Memory B cell (primary cell): Measurements from ENCODE around the gene KRT82.

Experiments used
- ATAC-seq: fragments of 150-1000 bp; cut with Tn5 transposase; 2 replicates; pipeline ENCODE4 v1.10.0; 2021; ENCODE audit warnings: low read depth, mild to moderate bottlenecking, moderate library complexity
- DNase-seq, 2 donors: peaks; one replicate each; pipeline ENCODE4 v3.0.0; 2022; ENCODE audit warnings: low spot score in 2 of 2
- H3K27ac Mint-ChIP-seq: one replicate; pipeline ENCODE4 v1.8.0; 2022; ENCODE audit warnings: mild to moderate bottlenecking, moderate library complexity, mixed read lengths
- H3K27me3 Mint-ChIP-seq: one replicate; pipeline ENCODE4 v1.8.0; 2022; ENCODE audit warnings: mixed read lengths
- H3K36me3 Mint-ChIP-seq: one replicate; pipeline ENCODE4 v1.8.0; 2022; ENCODE audit warnings: mild to moderate bottlenecking, mixed read lengths
- H3K4me1 Mint-ChIP-seq: one replicate; pipeline ENCODE4 v1.8.0; 2022; ENCODE audit warnings: mixed read lengths
- H3K4me3 Mint-ChIP-seq: one replicate; pipeline ENCODE4 v1.8.0; 2022; ENCODE audit warnings: mild to moderate bottlenecking, moderate library complexity, mixed read lengths
- H3K9me3 Mint-ChIP-seq: one replicate; pipeline ENCODE4 v1.8.0; 2022; ENCODE audit warnings: mixed read lengths

Gene KRT82

DNA sequence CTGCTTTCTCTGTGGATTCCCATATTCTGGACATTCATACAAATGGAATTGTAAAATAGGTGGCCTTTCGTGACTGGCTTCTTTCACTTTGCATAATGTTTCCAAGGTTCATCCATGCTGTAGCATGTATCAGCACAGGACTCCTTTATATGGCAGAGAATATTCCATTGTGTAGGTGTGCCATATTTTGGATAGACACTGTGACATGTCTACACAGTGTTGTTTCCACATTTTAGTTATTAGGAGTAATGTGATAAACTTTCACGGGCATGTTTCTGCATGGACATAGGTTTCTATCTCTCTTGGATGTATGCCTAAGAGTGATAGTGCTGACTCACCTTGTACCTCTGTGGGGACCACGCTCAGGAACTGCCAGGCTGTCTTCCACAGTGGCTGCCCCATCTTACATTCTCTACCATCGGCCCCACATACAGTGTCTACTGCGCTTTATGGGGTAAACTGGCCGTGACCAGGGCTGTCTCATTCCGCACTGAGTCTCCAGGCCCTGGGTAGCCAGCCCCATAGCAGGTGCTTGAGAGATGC lies 13.6 kb downstream of the KRT82 start:
- DNase-seq = no peak
- no peaks in the 10 kb centered on the region for H3K36me3 Mint-ChIP-seq
- peaks cover 18% of the 10 kb centered on the region for H3K27me3 Mint-ChIP-seq
- no peaks in the 10 kb centered on the region for H3K9me3 Mint-ChIP-seq
- no peak for ATAC-seq
- H3K4me1 Mint-ChIP-seq = no peaks in the 10 kb centered on the region
- H3K27ac Mint-ChIP-seq = no peak overlapping the region
- no peak overlapping the region for H3K4me3 Mint-ChIP-seq

- H3K4me3 Mint-ChIP-seq = no peak overlapping the region
- no peaks in the 10 kb centered on the region for H3K4me1 Mint-ChIP-seq
- peaks cover 18% of the 10 kb centered on the region for H3K27me3 Mint-ChIP-seq
- H3K27ac Mint-ChIP-seq = no peak overlapping the region
- no peak for ATAC-seq
- no peak for DNase-seq
- no peaks in the 10 kb centered on the region for H3K36me3 Mint-ChIP-seq
- no peaks in the 10 kb centered on the region for H3K9me3 Mint-ChIP-seq
Observed at GRCh38 chr12:52391618-52392002, 14.5 kb downstream of the KRT82 start.

GRCh38 chr12:52390739-52391617 lies 15.2 kb downstream of the KRT82 start:
- no peak for DNase-seq
- ATAC-seq = no peak
- no peak overlapping the region for H3K4me3 Mint-ChIP-seq

DNA sequence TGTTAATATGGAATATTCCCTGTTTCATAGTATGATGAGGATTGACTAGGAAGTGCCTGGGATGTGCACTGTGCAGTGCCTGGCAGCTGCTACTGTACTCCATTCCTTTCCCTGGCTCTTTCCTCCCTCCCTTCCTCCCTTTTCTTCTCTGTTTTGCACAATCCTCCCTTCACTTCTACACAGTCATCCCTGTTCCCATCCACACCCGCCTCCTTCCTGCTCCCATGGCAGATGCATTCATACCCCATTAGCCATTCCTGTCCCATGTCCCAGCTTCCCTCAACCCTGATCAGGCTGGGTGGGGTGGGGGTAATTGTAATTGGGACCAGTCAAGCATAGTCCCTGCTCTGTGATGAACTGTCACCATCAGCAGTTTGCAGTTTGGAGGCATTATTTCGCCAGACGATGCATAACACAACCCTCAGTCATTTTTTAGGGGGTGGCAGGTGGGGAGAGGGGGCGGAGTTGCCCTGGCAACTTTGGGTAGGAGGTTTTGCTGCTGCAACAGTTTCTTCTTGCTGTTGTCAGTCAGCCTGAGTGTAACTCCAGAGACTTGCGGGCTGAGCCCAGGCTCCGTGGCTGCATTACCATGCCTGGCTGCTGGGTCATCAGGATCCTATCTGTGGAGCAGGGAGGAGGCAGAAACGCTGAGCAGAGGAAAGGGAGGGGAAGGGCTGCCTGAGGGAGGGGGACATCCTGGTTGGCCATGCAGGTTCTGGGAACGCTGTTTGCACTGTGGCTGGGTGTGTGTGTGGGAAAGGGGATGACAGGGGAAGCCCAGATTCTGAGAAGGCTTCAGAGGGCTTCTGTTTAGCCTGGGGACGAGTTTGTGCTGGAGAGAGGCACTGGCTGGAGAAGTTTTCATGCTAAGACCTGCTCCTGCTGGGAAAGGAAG lies 16.6 kb downstream of the KRT82 start:
- no peak for DNase-seq
- Mint-ChIP-seq H3K4me1 (no peaks in the 10 kb centered on the region), H3K36me3 (no peaks in the 10 kb centered on the region), H3K27ac (no peak overlapping the region), H3K9me3 (no peaks in the 10 kb centered on the region), H3K27me3 (peaks cover 15% of the 10 kb centered on the region), H3K4me3 (no peak overlapping the region)
- no peak for ATAC-seq

More at GRCh38 chr12:52390739-52391617, 15.2 kb downstream of the KRT82 start:
- Mint-ChIP-seq H3K9me3 (no peaks in the 10 kb centered on the region), H3K4me1 (no peaks in the 10 kb centered on the region), H3K27ac (no peak overlapping the region), H3K27me3 (peaks cover 18% of the 10 kb centered on the region), H3K36me3 (no peaks in the 10 kb centered on the region)

- no peak overlapping the region for H3K4me3 Mint-ChIP-seq
- no peak for DNase-seq
- no peak for ATAC-seq
- peaks cover 3% of the 10 kb centered on the region for H3K4me1 Mint-ChIP-seq
- H3K9me3 Mint-ChIP-seq = no peaks in the 10 kb centered on the region
- no peaks in the 10 kb centered on the region for H3K36me3 Mint-ChIP-seq
- H3K27me3 Mint-ChIP-seq = peaks cover 13% of the 10 kb centered on the region
- no peak overlapping the region for H3K27ac Mint-ChIP-seq
Observed at GRCh38 chr12:52387859-52388258, 18.3 kb downstream of the KRT82 start.

DNA sequence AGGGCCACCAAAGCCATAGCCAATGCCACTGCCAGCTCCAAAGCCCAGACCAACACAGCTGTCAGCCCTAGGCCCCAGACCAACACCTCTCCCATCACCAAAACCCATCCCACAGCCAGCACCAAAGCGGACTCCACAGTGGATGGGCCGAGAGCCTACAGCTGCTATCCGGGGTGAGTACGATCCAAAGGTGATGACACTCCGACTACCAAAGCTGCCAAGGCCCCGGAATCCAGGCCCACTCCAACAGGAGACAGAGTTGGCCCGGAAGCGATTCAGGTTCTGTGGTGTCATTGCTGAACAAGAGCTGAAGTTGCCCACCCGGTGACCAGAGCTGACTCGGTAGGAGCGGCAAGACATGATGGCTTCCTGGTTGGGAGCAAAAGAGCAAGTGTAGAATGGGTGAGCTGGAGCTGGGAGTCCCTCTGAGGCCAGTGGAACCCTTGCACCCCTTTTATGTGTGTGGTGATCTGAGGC lies 20.9 kb downstream of the KRT82 start, which contains the start of gene KRT84:
Gene KRT84 (minus strand): TSS at position 427 of the 477 bp plus-strand sequence. CDS start 67 bp downstream, at position 360.
- H3K27me3 Mint-ChIP-seq = peaks cover 12% of the 10 kb centered on the region
- DNase-seq (no peak), ATAC-seq (no peak)
- H3K9me3 Mint-ChIP-seq = no peaks in the 10 kb centered on the region
- H3K36me3 Mint-ChIP-seq = no peaks in the 10 kb centered on the region
- H3K27ac Mint-ChIP-seq = no peak within 1 kb of the TSS
- no peak within 1 kb of the TSS for H3K4me3 Mint-ChIP-seq
- peaks cover 6% of the 10 kb centered on the region for H3K4me1 Mint-ChIP-seq

- DNase-seq (no peak), ATAC-seq (no peak)
- peaks cover 12% of the 10 kb centered on the region for H3K27me3 Mint-ChIP-seq
- no peaks in the 10 kb centered on the region for H3K36me3 Mint-ChIP-seq
- H3K27ac Mint-ChIP-seq = no peak overlapping the region
- no peak overlapping the region for H3K4me3 Mint-ChIP-seq
- H3K4me1 Mint-ChIP-seq = peaks cover 6% of the 10 kb centered on the region
- H3K9me3 Mint-ChIP-seq = no peaks in the 10 kb centered on the region
Observed at GRCh38 chr12:52383331-52383730, 22.8 kb downstream of the KRT82 start.

- Mint-ChIP-seq H3K9me3 (no peaks in the 10 kb centered on the region), H3K27me3 (peaks cover 12% of the 10 kb centered on the region), H3K36me3 (no peaks in the 10 kb centered on the region), H3K4me1 (peaks cover 6% of the 10 kb centered on the region), H3K27ac (no peak overlapping the region), H3K4me3 (no peak overlapping the region)
- DNase-seq = no peak
- peak; percentile 56 for ATAC-seq
Observed at GRCh38 chr12:52382854-52383253, 23.3 kb downstream of the KRT82 start.

- no peak overlapping the region for H3K4me3 Mint-ChIP-seq
- H3K36me3 Mint-ChIP-seq = no peaks in the 10 kb centered on the region
- H3K4me1 Mint-ChIP-seq = peaks cover 6% of the 10 kb centered on the region
- DNase-seq = no peak
- no peaks in the 10 kb centered on the region for H3K9me3 Mint-ChIP-seq
- peaks cover 17% of the 10 kb centered on the region for H3K27me3 Mint-ChIP-seq
- no peak for ATAC-seq
- H3K27ac Mint-ChIP-seq = no peak overlapping the region
Observed at GRCh38 chr12:52381206-52381605, 24.9 kb downstream of the KRT82 start.

- ATAC-seq (no peak), DNase-seq (no peak)
- Mint-ChIP-seq H3K4me3 (no peak overlapping the region), H3K36me3 (no peaks in the 10 kb centered on the region), H3K9me3 (no peaks in the 10 kb centered on the region), H3K4me1 (peaks cover 6% of the 10 kb centered on the region), H3K27ac (no peak overlapping the region), H3K27me3 (peaks cover 15% of the 10 kb centered on the region)
Observed at GRCh38 chr12:52380271-52380694, 25.9 kb downstream of the KRT82 start.

DNA sequence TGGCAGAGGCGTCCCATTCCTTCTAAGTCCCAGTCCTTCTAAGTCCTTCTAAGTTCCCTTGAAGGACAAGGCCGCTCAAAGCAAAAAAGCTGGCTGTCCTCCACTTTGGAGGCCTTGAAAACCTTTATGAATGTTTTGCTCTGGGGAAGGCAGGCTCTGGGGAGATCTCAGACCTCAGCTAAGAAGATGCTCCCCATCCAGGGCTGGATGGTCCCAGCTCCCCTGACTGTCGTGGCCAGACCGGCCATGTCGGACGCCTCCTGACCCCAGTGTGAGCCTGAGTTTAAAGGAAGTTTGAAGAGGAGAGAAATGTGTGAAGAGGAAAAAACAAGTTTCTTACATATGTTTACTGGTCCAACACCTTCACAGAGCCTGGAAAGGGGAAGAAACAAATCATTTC lies 26.6 kb downstream of the KRT82 start:
- Mint-ChIP-seq H3K4me1 (peaks cover 6% of the 10 kb centered on the region), H3K27me3 (peaks cover 15% of the 10 kb centered on the region), H3K36me3 (no peaks in the 10 kb centered on the region), H3K27ac (no peak overlapping the region), H3K9me3 (no peaks in the 10 kb centered on the region), H3K4me3 (no peak overlapping the region)
- ATAC-seq (no peak), DNase-seq (no peak)

DNA sequence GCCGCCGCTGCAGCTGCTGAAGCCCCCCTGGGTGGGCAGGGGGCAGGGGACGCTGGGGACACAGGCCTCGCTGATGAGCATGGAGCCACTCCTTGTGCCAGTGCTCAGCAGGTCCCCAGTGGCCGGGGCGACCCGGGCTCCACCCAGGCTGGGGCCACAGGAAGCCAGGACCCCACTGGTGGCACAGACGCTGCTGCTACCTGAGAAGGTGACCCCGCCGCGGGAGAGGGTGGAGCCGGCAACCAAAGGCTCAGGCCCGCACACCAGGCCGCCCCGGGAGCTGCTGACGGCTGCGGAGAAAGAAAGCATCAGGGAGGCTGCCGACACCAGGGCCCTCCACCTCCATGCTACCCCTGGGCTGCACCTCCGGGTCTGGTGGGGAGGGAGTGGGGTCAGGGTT lies 28.0 kb downstream of the KRT82 start:
- Mint-ChIP-seq H3K27ac (no peak overlapping the region), H3K4me3 (no peak overlapping the region), H3K9me3 (no peaks in the 10 kb centered on the region), H3K4me1 (peaks cover 5% of the 10 kb centered on the region), H3K36me3 (no peaks in the 10 kb centered on the region), H3K27me3 (peaks cover 15% of the 10 kb centered on the region)
- DNase-seq (no peak), ATAC-seq (no peak)

DNA sequence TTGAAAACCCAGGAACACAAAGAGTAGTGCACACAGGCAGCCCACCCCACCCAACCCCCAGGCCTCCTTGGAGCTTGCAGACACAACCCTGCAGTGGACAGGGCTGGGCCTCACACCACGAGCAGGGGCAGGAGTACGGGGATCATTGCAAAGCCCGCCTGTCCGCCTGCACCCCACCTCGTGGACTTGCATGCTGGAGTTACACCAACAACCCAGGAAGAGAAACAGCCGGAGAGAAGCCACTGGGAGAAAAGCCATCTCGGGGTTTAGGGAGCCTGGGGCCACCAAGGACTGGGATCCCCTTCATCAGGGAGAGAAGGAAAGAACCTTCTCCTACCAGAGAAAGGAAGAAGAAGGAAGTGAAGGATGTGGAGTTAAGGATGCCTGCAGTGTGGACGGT lies 28.9 kb downstream of the KRT82 start:
- peaks cover 15% of the 10 kb centered on the region for H3K27me3 Mint-ChIP-seq
- no peaks in the 10 kb centered on the region for H3K4me1 Mint-ChIP-seq
- no peak overlapping the region for H3K4me3 Mint-ChIP-seq
- H3K9me3 Mint-ChIP-seq = no peaks in the 10 kb centered on the region
- DNase-seq (no peak), ATAC-seq (no peak)
- no peak overlapping the region for H3K27ac Mint-ChIP-seq
- H3K36me3 Mint-ChIP-seq = no peaks in the 10 kb centered on the region
